ENCODE measurements around the gene ACE.

Gene ACE

DNA sequence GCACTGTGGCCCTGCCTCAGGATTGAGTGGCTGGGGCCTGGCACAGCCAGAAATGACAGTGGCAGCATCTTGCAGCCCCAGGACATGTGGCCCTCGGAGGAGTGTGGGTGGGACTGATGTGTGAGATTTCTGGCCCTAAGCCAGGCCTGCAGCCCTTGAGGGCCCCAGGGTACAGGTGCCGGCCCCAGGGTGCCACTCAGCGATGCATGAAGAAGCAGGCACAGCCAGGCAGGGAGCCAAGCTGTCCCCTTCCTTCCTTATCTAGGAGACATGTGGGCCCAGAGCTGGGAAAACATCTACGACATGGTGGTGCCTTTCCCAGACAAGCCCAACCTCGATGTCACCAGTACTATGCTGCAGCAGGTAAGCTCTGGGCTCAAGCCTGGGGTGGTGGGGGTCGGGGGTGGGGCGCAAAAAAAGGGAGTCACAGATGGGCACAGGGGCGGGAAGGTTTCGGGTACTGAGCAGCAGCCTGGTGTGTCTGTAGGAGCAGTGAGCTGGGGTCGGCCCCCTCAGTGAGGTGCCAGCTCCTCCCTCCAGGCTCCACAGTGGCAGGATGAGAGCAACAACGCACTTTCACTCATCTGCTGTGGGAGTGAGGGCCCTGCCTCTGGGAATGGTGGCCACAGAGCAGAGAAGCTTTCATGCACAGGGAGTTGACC, 4.1 kb downstream of the ACE start:
- TF ChIP-seq, protein P1, sequence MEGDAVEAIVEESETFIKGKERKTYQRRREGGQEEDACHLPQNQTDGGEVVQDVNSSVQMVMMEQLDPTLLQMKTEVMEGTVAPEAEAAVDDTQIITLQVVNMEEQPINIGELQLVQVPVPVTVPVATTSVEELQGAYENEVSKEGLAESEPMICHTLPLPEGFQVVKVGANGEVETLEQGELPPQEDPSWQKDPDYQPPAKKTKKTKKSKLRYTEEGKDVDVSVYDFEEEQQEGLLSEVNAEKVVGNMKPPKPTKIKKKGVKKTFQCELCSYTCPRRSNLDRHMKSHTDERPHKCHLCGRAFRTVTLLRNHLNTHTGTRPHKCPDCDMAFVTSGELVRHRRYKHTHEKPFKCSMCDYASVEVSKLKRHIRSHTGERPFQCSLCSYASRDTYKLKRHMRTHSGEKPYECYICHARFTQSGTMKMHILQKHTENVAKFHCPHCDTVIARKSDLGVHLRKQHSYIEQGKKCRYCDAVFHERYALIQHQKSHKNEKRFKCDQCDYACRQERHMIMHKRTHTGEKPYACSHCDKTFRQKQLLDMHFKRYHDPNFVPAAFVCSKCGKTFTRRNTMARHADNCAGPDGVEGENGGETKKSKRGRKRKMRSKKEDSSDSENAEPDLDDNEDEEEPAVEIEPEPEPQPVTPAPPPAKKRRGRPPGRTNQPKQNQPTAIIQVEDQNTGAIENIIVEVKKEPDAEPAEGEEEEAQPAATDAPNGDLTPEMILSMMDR (IDR thresholded peaks at IDR 0.05), result no peak
- no peak overlapping the region for H3K27ac ChIP-seq

DNA sequence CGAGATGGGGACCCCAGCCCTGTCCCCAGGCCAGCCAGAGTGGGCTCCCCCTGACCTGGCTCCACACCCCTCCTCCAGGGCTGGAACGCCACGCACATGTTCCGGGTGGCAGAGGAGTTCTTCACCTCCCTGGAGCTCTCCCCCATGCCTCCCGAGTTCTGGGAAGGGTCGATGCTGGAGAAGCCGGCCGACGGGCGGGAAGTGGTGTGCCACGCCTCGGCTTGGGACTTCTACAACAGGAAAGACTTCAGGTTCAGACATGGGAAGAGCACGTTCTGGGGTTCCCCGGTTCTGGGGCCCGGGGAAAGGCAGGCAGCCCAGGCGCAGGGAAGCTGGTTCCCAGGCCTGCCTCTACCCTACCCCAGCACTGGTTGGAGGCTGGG, 4.6 kb downstream of the ACE start:
- TF ChIP-seq, protein P1 (IDR thresholded peaks at IDR 0.05), result no peak
- H3K27ac ChIP-seq, result no peak overlapping the region
- H3K4me3 ChIP-seq, result no peak overlapping the region
- peak; percentile 59 for DNase-seq (ENCODE audit: low spot score)

More for the DNA sequence above, 4.1 kb downstream of the ACE start:
- DNase-seq (ENCODE audit: low spot score), result peak; percentile 64
- H3K4me3 ChIP-seq, result no peak overlapping the region

DNA sequence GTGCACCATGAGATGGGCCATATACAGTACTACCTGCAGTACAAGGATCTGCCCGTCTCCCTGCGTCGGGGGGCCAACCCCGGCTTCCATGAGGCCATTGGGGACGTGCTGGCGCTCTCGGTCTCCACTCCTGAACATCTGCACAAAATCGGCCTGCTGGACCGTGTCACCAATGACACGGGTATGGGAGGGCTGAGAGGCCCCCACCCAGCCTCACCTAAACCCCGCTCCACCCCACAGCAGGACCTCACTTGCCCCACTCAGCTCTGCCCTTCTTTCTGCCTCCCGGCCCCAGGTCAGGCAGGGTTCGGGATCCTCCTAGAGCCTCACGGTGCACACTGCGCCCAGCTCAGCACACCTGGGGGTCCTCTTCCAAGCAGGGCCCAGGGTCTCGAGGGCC, 5.6 kb downstream of the ACE start:
- no peak for DNase-seq (ENCODE audit: low spot score)
- H3K4me3 ChIP-seq, result no peak overlapping the region
- no peak overlapping the region for H3K27ac ChIP-seq
- TF ChIP-seq, protein P1 (IDR thresholded peaks at IDR 0.05), result no peak

- H3K27ac ChIP-seq, result no peak overlapping the region
- no peak overlapping the region for H3K4me3 ChIP-seq
- no peak for DNase-seq (ENCODE audit: low spot score)
- TF ChIP-seq, protein P1 (IDR thresholded peaks at IDR 0.05), result no peak
Measured at GRCh38 chr17:63483038-63483437, 6.2 kb downstream of the ACE start.

- H3K4me3 ChIP-seq, result no peak overlapping the region
- TF ChIP-seq, protein P1 (IDR thresholded peaks at IDR 0.05), result no peak
- H3K27ac ChIP-seq, result no peak overlapping the region
- DNase-seq (ENCODE audit: low spot score), result no peak
Measured at GRCh38 chr17:63483655-63484575, 7.1 kb downstream of the ACE start.

DNA sequence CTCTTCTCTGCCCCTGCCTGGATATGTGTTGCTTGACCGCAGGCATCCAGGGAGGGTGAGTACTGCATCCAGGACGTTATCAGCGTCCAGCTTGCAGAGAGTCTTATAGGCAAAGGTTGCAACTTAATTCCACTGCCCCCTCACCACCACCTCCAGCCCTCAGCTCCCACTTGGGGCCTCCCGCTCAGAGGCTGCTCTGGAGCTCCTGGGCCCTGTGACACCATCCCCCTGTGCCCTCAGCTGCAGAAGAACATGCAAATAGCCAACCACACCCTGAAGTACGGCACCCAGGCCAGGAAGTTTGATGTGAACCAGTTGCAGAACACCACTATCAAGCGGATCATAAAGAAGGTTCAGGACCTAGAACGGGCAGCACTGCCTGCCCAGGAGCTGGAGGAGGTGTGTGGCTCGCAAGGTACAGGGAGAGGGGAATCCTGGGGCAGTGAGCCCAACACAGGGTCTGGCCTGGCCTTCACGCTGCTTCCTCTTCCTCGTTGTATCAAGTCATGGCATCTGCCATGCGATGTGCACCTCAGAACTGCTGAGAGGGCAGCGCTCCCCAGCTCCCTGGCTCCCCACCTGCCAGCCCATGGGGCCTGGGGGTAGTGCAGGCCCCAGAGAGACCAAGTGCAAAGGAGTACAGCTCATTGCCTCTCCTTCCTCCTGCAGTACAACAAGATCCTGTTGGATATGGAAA, 9.6 kb downstream of the ACE start:
- no peak overlapping the region for H3K4me3 ChIP-seq
- TF ChIP-seq, protein P1 (IDR thresholded peaks at IDR 0.05), result no peak
- no peak for DNase-seq (ENCODE audit: low spot score)
- H3K27ac ChIP-seq, result no peak overlapping the region

All from coronary artery (tissue), 2 donors.